CD4-positive, alpha-beta T cell treated with Interleukin-6 for 4 hours (primary cell): ENCODE measurements around the gene TAS2R39.
"Not testable (repeated sequence)": the region's sequence is repeated elsewhere in the genome, so short reads cannot be mapped to it uniquely, and the experiment has no call there.

ENCODE experiments used
- DNase-seq: peaks from one replicate; pipeline ENCODE4 v3.0.0-alpha.2; 2020; ENCODE audit warnings: mixed read lengths

The TAS2R39 gene

DNA sequence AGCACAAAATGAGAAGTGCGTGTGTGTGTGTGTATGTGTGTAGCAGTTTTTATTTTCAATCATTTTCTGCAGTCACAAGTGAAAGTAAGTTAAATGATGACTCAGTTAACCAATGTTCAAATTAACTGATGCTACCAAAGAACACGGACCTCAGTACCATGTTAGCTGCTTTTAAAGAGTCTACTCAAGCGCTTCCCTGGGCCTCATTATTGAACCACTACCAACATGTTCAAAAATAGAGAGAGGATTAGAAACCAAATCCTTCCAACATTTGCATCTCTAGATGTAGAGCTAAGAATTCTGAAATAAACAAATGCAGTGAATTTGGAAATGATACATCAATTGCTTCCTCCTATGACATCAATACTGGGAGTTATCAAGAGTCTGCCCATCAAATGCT is at the start of gene TAS2R39:
Gene TAS2R39, plus strand, starts transcription at position 396 of the 400 bp plus-strand sequence. Its CDS starts 0 bp downstream, at position 396.
- no peak for DNase-seq

DNA sequence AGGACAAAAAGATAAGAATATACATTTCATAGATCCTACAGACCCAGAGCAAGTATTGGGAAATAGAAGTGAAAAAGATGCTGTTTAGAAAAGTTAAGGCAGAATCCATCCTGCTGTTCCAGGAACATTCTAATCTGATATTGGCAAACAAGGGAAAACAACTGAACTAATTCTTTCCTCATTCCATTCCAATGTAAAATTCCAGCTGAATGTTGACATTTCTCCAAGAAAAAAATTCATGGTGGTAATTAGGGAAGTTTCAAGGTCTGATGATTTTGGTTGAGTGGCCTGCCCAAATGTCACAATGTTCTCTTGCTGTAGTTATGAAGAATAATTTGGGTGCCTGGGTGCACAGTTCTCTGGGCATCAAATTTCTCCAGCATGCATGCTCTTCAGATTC is 36.1 kb upstream of the TAS2R39 start:
- DNase-seq: no peak

DNA sequence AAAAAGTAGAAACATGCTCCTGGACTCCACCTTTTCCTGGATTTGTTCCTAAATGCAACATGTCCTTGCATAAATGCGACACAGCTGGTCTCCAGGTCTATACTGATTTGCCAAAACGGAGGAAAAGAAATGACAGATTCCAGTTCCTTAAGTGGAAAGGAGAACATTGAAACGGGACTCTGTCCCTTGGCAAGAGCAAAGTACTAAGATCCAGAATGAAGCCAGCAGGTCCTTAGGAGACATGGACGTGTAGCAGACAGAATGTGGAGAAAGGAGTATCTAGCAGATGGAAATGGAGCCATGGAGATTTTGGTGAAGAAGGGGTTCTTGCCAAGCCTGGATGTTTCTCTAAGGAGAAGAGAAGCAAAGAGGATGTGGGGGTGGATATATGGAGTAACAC is 35.2 kb upstream of the TAS2R39 start:
- DNase-seq: no peak

DNA sequence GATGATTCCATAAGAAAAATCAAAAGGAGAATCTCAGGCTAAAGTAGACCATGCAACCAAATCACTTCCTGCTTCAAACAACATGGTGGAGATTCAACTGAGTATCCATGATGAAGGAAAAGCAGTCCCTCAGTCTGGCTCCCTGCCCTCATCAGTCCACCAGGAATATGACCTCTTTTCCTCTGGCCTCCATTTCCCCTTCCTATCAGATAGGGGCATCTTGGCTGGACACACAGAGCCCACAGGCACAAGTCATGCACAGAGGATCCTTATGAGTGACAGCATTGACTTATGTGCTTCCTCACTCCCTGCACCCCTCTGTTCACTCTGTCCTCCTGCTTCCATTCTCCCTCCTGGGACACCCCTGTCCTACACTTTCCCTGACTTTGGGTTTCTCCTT is 34.6 kb upstream of the TAS2R39 start:
- no peak for DNase-seq

DNA sequence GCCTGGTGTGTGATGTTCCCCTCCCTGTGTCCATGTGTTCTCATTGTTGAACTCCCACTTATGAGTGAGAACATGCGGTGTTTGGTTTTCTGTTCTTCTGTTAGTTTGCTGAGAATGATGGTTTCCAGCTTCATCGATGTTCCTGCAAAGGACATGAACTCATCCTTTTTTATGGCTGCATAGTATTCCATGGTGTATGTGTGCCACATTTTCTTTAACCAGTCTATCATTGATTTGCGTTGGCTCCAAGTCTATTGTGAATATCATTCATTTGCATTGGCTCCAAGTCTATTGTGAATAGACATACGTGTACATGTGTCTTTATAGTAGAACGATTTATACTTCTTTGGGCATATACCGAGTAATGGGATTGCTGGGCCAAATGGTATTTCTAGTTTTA is 32.5 kb upstream of the TAS2R39 start:
- DNase-seq: not testable (repeated sequence)

DNA sequence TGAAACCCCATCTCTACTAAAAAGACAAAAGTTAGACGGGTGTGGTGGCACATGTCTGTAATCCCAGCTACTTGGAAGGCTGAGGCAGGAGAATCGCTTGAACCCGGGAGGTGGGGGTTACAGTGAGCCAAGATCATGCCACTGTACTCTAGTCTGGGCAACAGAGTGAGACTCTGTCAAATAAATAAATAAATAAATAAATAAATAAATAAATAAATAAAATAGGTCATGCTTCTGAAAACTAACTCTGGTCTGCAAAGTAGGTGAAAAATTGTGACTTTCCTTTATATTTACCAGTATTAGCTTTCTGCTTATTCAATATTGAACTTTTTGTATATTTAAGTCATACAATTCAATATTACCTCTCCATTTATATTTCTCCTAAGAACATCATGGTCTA is 24.6 kb upstream of the TAS2R39 start:
- not testable (repeated sequence) for DNase-seq

DNA sequence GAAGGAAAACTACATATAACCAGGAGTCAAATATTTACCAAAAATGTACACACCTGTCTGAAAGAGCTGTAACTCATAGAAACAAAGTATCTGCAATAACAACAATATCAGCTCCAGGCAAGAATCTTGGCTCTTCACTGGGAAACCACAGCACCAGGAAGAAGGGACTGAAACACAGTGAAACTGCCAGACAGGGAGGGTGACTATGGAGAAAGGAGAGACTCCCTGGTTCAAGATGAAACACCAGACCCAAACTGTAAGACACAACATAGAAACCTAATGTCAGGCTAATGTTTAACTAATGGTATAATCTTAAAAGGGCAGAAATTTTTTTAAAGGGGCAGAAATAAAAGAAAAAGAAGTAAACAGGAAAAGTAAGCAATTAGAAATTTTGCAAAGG is 11.5 kb upstream of the TAS2R39 start:
- no peak for DNase-seq

DNA sequence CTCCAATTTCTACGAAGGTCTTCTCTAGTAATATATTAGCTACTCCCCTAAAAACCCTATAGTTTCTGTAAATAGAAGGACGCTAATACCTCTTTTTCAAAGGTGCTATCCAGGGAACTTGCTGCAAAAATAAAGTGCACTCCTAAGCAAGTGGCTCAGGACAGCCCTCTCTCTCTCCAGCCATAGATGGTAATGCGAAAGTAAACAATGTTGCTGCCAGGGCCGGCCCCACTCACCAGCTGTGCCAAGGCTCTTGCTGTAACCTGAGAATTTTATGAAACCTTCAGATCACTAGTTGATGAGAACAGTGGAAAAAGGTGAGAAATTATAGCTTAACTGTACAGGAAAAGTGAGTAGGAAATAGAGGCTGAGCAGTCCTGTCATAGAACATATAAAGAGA is 10.9 kb upstream of the TAS2R39 start:
- no peak for DNase-seq

DNA sequence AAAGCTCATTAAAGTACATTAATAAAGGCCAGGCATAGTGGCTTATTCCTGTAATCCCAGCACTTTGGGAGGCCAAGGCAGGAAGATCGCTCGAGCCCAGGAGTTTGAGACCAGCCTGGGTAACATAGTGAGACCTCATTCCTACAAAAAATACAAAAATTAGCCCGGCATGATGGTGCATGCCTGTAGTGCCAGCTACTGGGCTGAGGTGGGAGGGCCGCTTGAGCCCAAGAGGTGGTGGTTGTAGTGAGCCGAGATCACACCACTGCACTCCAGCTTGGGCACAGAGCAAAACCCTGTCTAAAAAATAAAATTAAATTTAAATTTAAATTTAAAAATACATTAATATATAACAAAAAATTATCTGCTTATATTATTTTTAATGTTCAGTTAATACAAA is 7.1 kb upstream of the TAS2R39 start:
- DNase-seq: no peak

DNA sequence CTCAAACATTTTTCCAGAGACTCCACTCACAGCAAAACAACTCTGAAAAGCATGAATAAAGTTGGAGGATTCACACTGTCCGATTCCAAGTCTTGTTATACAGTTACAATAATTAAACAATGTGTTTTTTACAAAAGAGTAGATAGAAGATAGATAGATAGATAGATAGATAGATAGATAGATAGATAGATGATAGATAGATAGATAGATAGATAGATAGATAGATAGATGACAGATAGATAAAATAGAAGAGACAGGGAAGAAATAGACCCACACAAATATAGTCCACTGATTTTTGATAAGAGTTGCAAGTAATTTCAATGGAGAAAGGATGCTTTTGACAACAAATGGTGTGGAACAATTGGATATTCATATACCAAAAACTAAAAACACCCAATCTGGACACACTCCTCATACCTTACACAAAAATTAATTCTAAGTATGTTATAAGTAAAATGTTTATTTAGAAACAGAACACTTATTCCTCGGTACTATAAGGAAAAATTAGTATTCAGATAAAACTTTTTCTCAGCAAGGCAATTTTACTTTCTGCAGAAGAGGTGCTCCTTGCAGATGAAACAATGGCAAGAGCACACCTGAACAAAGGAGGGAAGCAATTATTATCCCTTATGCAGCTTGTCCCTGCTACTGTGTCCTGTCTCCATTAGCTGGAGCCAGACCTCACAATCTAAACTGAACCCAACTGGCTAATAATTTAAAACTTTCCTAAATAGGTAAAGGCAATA is 5.7 kb upstream of the TAS2R39 start:
- no peak for DNase-seq

DNA sequence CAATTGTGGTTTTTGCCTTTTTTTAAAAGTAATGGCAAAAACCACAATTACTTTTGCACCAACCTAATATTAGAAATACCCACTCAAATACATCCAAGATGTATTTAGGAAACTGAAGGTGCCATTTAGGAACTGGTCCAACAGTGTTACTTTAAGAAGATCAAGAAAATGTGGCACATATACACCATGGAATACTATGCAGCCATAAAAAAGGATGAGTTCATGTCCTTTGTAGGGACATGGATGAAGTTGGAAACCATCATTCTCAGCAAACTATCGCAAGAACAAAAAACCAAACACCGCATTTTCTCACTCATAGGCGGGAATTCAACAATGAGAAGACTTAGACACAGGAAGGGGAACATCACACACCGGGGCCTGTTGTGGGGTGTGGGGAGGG is 2.4 kb upstream of the TAS2R39 start:
- not testable (repeated sequence) for DNase-seq

DNA sequence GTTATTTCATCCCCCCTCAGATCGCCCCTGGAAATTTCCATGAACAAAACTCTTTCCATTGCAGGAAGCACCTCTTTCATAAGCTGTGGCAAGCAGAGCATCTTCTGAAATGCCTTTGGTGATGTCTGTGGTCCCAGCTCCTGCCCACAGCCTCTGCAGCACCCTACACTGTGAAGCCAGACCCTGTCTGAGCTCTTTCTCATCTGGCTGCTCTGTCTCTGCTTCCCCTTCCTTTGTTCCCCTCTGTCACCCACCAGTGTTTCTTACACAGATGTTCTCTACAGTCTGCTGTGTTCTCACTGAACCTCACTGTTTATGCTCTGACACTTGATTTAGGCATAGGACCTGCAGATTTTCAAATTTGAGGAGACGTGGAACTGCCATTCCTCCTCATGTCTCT is 1.9 kb upstream of the TAS2R39 start:
- DNase-seq: no peak

DNA sequence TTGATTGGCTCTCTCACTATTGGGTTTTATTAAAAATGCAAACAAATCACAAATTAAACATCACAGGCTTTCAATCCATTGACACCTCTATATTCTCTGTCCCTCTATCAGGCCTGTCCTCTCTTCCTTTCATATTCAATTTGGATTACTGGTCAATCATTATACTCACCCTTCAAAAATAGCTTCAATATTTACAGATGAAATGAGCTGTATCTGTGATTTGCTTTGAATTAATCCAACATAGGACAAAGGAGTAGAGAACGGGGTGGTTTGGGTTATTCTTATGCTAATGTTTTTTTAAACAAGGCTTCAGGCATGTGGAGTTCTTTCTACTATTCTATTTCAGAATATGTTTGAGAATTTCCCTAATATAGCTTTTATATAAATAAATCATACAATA is 2.3 kb downstream of the TAS2R39 start:
- no peak for DNase-seq

DNA sequence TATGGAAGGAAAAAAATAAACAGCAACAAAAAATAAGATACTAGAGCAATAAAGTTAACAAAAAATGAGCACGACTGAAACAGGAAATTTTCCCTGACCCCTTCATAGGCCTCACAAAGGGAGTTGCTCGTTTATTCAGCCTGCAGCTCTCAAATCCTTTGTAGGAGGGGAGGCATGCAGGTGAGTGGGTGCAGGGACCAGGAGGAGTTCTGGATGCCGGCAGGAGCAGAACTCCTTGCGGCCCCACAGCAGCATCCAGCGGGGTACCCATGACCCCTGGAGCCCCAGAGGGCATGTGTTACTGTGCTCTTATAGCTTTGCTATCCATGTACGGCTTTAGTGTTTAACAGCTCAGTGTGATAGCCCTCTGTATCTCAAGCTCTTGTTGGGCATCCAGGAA is 5.8 kb downstream of the TAS2R39 start:
- no peak for DNase-seq

DNA sequence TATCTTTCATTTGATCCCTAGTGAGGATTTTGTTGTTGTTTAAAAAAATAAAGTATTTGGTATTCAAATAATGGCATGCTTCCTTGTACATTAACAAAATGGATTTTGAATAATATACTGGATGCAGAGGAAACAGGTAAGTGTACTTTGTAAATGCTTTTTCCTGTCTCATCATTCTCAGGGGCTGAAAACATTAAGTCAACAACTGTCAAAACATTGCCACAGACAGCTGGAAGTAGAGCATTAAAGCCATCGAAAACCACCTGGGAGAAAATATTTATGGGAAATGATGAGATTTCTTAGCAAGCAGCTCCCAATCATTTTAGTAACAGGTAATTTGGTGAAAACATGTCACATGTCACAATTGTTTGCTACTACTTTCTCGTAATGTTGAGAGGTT is 10.7 kb downstream of the TAS2R39 start:
- no peak for DNase-seq

DNA sequence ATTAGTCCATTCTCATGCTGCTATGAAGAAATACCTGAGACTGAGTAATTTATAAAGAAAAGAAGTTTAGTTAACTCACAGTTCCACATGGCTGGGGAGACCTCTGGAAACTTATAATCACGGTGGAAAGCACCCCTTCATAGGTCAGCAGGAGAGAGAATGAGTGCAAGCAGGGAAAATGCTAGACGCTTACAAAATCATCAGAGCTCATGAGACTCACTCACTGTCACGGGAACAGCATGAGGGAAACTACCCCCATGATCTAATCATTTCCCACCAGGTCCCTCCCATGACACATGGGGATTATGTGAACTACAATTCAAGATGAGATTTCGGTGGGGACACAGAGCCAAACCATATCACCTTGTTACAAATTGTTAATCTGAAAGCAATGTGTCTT is 15.8 kb downstream of the TAS2R39 start:
- no peak for DNase-seq

DNA sequence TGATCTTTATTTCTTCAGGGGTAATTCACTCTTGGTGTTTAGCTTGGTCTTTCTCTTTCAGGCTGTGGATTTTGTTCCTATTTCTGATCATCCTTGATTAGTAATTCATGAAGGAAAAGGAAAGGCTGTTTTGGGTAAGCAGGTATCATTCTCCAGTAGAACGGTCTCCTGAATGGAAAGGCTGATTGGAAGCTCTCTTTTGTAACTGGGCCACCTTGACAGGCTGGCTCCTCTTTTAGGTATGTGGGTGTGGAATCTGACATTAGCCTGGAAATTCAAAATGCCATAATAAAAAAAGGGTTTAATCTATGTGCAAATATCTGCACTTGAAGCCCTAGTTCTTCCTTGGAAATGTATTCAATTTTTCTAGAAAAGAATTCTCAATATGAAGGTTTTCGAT is 18.9 kb downstream of the TAS2R39 start:
- no peak for DNase-seq

DNA sequence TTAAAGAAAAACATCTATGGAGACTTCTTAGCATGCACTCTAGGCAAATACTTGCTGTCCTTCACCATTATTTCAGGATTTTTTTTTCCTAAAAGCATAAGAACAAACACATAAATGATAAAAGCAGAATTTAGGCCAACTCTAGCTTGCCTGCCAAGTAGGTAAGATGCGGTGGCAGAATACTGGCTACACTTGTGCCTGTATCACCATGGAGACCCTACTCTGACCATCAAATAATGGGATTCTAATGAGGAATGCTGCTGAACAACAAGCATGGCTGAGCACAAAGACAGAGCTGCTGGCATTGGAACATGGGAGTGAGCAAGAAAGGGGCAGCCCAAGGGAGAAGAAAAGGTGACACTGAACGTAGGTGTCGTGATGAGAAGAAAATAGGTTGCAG is 20.2 kb downstream of the TAS2R39 start:
- no peak for DNase-seq

DNA sequence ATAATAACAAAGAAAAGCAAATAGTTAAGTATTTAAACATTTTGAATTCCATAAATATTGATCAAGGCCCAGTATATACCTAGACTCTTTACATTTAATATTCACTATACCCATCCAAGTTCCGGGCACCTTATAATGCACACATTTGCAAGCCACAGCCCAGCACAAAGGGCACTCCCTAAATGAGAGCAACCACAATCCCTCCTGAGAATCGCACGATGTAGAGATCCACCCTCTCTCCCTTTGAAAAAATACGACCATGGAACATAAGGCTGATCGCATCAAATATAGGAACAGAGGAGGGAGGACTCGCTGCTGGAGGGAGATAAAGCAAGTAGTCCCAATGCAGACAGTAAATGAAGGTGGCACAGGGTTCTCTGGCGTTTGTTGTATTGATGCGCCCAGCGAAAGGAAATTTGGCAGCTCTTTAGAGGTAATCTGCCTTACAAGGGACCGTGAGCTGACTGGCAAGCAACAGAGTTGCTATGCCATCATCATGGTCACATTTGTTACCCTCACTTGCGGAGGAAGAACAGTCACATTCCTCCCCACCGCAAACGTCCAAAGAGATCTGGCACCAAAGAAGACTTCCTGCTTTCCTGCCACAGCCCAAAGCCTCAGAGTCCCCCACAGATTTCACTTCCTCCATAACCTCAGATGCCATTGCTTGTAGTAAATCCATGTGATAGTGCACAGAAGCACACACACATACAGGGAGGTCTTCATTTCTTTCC is 22.5 kb downstream of the TAS2R39 start:
- peak; percentile 35 for DNase-seq

DNA sequence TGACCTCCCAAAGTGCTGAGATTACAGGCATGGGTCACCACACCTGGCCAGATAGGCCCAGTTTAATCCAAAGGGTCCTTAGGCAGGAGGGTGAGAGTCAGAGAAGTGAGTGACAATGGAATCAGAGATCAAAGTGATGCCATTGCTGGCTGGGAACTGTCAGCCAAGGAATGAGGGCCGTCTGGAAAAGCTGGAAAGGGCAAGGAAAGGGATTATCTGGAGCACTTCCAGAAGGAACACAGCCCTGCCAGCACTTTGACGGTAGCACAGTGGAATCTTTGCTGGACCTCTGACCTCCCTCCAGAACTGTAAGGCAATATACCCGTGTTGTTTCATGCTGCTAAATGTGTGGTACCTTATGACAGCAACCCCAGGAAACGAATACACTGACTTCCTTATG is 27.3 kb downstream of the TAS2R39 start:
- DNase-seq: no peak

DNA sequence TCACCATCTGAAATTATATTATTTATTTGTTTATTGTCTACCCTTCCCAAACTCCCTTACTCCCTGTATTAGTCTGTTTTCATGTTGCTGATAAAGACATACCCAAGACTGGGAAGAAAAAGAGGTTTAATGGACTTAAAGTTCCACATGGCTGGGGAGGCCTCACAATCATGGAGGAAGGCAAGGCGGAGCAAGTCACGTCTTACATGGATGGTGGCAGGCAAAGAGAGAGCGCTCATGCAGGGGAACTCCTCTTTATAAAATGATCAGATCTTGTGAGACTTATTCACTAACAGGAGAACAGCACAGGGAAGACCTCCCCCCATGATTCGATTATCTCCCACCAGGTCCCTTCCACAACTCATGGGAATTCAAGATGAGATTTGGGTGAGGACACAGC is 30.3 kb downstream of the TAS2R39 start:
- not testable (repeated sequence) for DNase-seq

DNA sequence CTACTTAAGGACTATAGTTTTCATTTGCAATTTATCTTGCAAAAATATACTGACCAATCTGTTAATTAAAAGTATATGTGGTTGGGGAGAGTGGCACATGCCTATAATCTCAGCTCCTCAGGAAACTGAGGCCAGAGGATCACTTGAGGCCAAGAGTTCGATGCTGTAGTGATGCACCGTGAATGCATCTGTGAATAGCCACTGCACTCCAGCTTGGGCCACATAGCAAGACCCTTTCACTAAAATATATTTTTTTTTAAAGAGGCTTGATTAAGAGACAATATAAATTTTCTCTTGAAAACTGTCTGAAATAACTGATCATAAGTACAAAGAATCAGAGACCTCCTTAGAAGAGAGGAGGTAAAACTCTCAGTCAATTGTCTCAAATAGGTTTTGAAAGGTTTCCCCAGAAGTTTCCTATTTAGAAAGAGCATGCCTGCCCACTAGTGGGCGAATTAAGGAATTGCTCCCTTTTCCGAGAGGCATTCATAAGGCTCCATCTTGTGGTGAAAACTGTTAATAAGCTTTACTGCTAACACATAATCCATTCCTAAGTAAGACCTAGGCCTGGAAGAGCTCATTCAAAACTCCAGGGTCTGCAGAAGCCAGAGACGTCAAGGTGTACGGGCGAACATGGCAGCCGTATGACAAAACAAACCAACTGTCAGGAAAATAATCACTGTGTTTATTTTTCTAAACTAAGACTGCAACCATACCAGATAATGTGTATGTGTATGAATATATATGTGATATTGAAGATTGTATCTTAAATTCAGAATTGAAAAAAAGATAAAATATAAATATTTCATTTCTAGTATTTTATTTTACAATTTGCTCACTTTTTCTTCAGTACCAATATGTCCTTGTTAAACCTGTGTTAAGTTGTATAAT is 31.8 kb downstream of the TAS2R39 start:
- DNase-seq: peak; percentile 77

DNA sequence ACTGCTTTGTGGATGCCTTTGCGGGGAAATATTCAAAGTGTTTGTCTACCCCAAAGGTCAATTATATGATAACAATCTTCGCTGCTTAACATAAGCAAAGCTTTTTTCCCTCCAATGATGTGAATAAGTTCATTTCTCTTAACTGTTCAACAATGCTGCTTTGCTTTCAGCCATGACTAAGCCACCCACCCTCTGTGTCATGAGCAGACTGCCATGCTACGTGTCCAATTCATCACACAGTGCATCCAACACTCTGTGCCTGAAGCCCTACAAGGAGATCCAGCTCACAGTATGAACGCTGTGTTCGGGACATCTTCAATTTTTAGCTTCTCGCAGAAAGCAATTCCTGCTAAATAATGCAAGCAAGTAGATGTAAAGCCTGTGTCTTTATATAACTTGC is 32.9 kb downstream of the TAS2R39 start:
- DNase-seq: no peak

DNA sequence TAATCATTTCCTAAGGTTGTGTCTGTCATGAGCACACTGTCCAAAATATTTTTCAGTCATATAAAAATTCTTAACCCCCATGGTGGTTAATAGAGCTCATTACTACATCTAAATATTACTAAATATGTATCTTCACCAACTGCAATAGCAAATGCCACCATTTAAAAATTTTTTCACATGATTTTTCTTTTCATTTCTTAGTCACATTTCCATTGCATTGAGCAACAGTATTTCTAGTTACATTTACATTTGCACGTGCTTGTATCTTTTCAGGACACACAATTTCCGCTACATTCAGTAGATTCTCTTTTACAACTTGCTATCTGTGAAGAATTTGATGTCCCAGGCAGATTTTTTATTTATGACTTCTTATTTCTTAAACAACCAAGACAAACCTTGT is 33.5 kb downstream of the TAS2R39 start:
- DNase-seq: no peak
